Measurements from ENCODE around the gene FOXP1.
"Not testable (repeated sequence)": the region's sequence is repeated elsewhere in the genome, so short reads cannot be mapped to it uniquely, and the experiment has no call there.

Gene FOXP1

GRCh38 chr3:71446260-71446659 lies 137.3 kb downstream of the FOXP1 start:
- no peak for DNase-seq

GRCh38 chr3:71444861-71445259 lies 138.7 kb downstream of the FOXP1 start:
- no peak for DNase-seq

GRCh38 chr3:71444028-71444860 lies 139.3 kb downstream of the FOXP1 start:
- DNase-seq, result peak; percentile 55

GRCh38 chr3:71443332-71443731 lies 140.2 kb downstream of the FOXP1 start:
- DNase-seq, result no peak

- no peak for DNase-seq
Observed at GRCh38 chr3:71442652-71443042, 140.9 kb downstream of the FOXP1 start.

GRCh38 chr3:71441925-71442651 lies 141.4 kb downstream of the FOXP1 start:
- no peak for DNase-seq

- DNase-seq, result no peak
Observed at GRCh38 chr3:71441217-71441924, 142.2 kb downstream of the FOXP1 start.

GRCh38 chr3:71438904-71439303 lies 144.6 kb downstream of the FOXP1 start:
- DNase-seq, result no peak

GRCh38 chr3:71438071-71438685 lies 145.3 kb downstream of the FOXP1 start:
- no peak for DNase-seq

- DNase-seq, result no peak
Observed at GRCh38 chr3:71436337-71436736, 147.2 kb downstream of the FOXP1 start.

GRCh38 chr3:71435836-71436235 lies 147.7 kb downstream of the FOXP1 start:
- not testable (repeated sequence) for DNase-seq

- no peak for DNase-seq
Observed at GRCh38 chr3:71433631-71434030, 149.9 kb downstream of the FOXP1 start.

GRCh38 chr3:71432044-71432975 lies 151.2 kb downstream of the FOXP1 start:
- DNase-seq, result no peak

GRCh38 chr3:71430941-71431552 lies 152.5 kb downstream of the FOXP1 start:
- no peak for DNase-seq

GRCh38 chr3:71429597-71429988 lies 153.9 kb downstream of the FOXP1 start:
- no peak for DNase-seq

- DNase-seq, result no peak
Observed at GRCh38 chr3:71428841-71429596, 154.5 kb downstream of the FOXP1 start.

GRCh38 chr3:71425491-71426071 lies 157.9 kb downstream of the FOXP1 start:
- DNase-seq, result no peak

GRCh38 chr3:71423151-71423906 lies 160.2 kb downstream of the FOXP1 start:
- DNase-seq, result no peak

- DNase-seq, result no peak
Observed at GRCh38 chr3:71421820-71422566, 161.5 kb downstream of the FOXP1 start.

Measured in effector CD8-positive, alpha-beta T cell (primary cell).